Keratinocyte (primary cell): ENCODE measurements around the gene MALSU1. TPM values are rescaled to one million over a fixed set of nuclear protein-coding genes. Genes with fewer than 3 reads are reported as not detected.
A peak's percentile ranks its signal among the peaks of the same experiment; 100 is the strongest.

ENCODE experiments used
- DNase-seq: peaks from one replicate; pipeline ENCODE4 v3.0.0-alpha.2; 2011; ENCODE audit warnings: low read depth, missing footprints, low spot score
- FAIRE-seq: peaks from 2 replicates; lab custom pipeline; 2011; peaks lifted over from hg19 to GRCh38; lab: Jason Lieb, UNC
- H2AFZ ChIP-seq: 2 replicates; pipeline ENCODE4 v1.6.0; 2012; ENCODE audit warnings: low read length, control low read depth, inconsistent platforms; ENCODE audit not compliant: control insufficient read depth
- H3K27ac ChIP-seq: 2 replicates; pipeline ENCODE4 v1.5.1; 2011; ENCODE audit warnings: low read length; ENCODE audit not compliant: control insufficient read depth, insufficient read depth
- H3K27me3 ChIP-seq: 3 replicates; pipeline ENCODE4 v1.6.0; 2011; ENCODE audit warnings: low read length; ENCODE audit not compliant: control insufficient read depth, insufficient read depth; ENCODE audit errors: extremely low read depth
- H3K36me3 ChIP-seq, 2 experiments: 2 replicates in 1 of 2; 3 replicates in 1 of 2; pipeline ENCODE4 v1.5.1; 2011; ENCODE audit warnings: low read length in 2 of 2, mild to moderate bottlenecking in 1 of 2; ENCODE audit not compliant: control insufficient read depth in 2 of 2, insufficient read depth in 2 of 2; ENCODE audit errors: extremely low read depth in 1 of 2
- H3K4me1 ChIP-seq: 3 replicates; pipeline ENCODE4 v1.5.1; 2011; ENCODE audit warnings: low read length; ENCODE audit not compliant: control insufficient read depth, insufficient read depth; ENCODE audit errors: extremely low read depth
- H3K4me2 ChIP-seq: 3 replicates; pipeline ENCODE4 v1.6.0; 2011; ENCODE audit warnings: low read depth, low read length; ENCODE audit not compliant: control insufficient read depth, insufficient read depth; ENCODE audit errors: extremely low read depth
- H3K4me3 ChIP-seq, 3 experiments: fragments of 200-600 bp in 1 of 3; sonication (generic) in 1 of 3; 2 replicates in 2 of 3; 3 replicates in 1 of 3; pipeline ENCODE4 v1.5.1; 2011 to 2016; ENCODE audit warnings: low read length in 3 of 3, mild to moderate bottlenecking in 3 of 3, control low read depth in 2 of 3, inconsistent platforms in 1 of 3, low read depth in 1 of 3, mixed read lengths in 1 of 3, mixed run types in 1 of 3, moderate library complexity in 1 of 3; ENCODE audit not compliant: control insufficient read depth in 2 of 3, insufficient read depth in 2 of 3; ENCODE audit errors: extremely low read depth in 1 of 3
- H3K79me2 ChIP-seq: 2 replicates; pipeline ENCODE4 v1.6.0; 2012; ENCODE audit warnings: low read length; ENCODE audit not compliant: control insufficient read depth, insufficient read depth
- H3K9ac ChIP-seq: 3 replicates; pipeline ENCODE4 v1.6.0; 2011; ENCODE audit warnings: low read length; ENCODE audit not compliant: control insufficient read depth, insufficient read depth; ENCODE audit errors: extremely low read depth
- H3K9me1 ChIP-seq: 3 replicates; pipeline ENCODE4 v1.6.0; 2011; ENCODE audit warnings: low read length; ENCODE audit not compliant: control insufficient read depth, insufficient read depth; ENCODE audit errors: extremely low read depth
- H3K9me3 ChIP-seq: 2 replicates; pipeline ENCODE4 v1.5.1; 2012; ENCODE audit warnings: low read depth, low read length; ENCODE audit not compliant: control insufficient read depth
- H4K20me1 ChIP-seq: 3 replicates; pipeline ENCODE4 v1.6.0; 2011; ENCODE audit warnings: low read length; ENCODE audit not compliant: control insufficient read depth, insufficient read depth; ENCODE audit errors: extremely low read depth
- EZH2 ChIP-seq: IDR thresholded peaks from one replicate; pipeline ENCODE4 v1.6.1; 2012; ENCODE audit warnings: inconsistent platforms, mild to moderate bottlenecking, low read length, moderate library complexity
- dilution Hi-C: fragments of 300-500 bp; cut with MboI; formaldehyde crosslinking; loops from one replicate; pipeline ENCODE4 v1.7.0; 2020; ENCODE audit warnings: low sequenced_read_pairs; ENCODE audit not compliant: extremely low pct_ligation_motif_present
- polyA plus RNA-seq, 5 experiments: library from polyadenylated mRNA; depleted of rRNA in 3 of 5; stranded (reverse) in 3 of 5; stranded (forward) in 1 of 5; unstranded in 1 of 5; fragments of >200 nt; gene quantifications; 1 replicate in 1 of 5; 2 replicates in 3 of 5; 3 replicates in 1 of 5; pipeline versions ENCODE4 v1.2.1 to v1.2.3, GENCODE V29; 2011 to 2012; ENCODE audit warnings: missing spikeins in 2 of 5, low read depth in 1 of 5, low replicate concordance in 1 of 5
- TF ChIP-seq, protein P1 (sequence below), 3 experiments: IDR thresholded peaks in 1 of 3; conservative IDR thresholded peaks in 1 of 3; optimal IDR thresholded peaks in 1 of 3; 2 replicates in 2 of 3; 3 replicates in 1 of 3; pipeline versions ENCODE3 to v1.5.1; 2011; ENCODE audit warnings: low read length in 3 of 3, mild to moderate bottlenecking in 3 of 3, moderate library complexity in 2 of 3, control low read depth in 1 of 3, inconsistent platforms in 1 of 3; ENCODE audit not compliant: insufficient read depth in 2 of 3; ENCODE audit errors: extremely low read depth in 1 of 3

The MALSU1 gene
- polyA plus RNA-seq, 1 donor (not counting 4 experiments of a cell fraction or from before 2014, with no cell fraction given) = 67.8 TPM

DNA sequence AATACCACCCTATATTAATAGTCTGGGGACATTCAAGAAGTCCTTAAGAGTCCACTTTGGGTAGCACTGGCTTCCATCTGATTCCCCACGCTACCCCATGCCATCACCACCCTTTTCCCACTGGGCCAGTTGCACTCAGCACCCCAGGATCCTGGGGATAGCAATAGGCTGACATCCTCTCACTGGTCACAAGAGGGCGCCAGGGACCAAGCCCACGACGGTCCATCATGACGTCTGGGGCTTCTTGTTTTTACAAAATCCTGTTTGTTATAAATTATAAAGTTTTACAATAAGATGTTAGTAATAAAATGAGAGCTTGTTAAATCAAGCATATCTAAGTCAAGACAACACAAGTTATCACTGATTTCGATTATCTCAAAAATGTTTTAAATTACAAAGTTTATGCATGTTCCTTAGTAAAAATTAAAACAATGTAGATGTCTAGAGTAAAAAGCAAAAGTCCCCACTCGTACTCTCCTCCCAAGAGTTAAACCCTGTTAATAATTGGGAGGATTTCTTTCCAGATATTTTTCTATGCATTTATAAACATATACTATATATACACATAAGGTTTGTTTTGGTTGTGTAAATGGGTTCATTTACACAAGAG is 37.2 kb upstream of the MALSU1 start:
- no peak overlapping the region for H3K9ac ChIP-seq
- H3K27ac ChIP-seq = no peak overlapping the region
- DNase-seq (no peak), FAIRE-seq (no peak)
- H2AFZ ChIP-seq = no peak overlapping the region
- peaks cover 0 to 13% of the 10 kb centered on the region in 2 experiments for H3K36me3 ChIP-seq
- H3K27me3 ChIP-seq = no peaks in the 10 kb centered on the region
- dilution Hi-C loops = no loop called here
- no peak overlapping the region for H3K4me3 ChIP-seq
- no peaks in the 10 kb centered on the region for H3K79me2 ChIP-seq
- H4K20me1 ChIP-seq = no peaks in the 10 kb centered on the region
- H3K9me1 ChIP-seq = no peaks in the 10 kb centered on the region
- TF ChIP-seq, protein P1, sequence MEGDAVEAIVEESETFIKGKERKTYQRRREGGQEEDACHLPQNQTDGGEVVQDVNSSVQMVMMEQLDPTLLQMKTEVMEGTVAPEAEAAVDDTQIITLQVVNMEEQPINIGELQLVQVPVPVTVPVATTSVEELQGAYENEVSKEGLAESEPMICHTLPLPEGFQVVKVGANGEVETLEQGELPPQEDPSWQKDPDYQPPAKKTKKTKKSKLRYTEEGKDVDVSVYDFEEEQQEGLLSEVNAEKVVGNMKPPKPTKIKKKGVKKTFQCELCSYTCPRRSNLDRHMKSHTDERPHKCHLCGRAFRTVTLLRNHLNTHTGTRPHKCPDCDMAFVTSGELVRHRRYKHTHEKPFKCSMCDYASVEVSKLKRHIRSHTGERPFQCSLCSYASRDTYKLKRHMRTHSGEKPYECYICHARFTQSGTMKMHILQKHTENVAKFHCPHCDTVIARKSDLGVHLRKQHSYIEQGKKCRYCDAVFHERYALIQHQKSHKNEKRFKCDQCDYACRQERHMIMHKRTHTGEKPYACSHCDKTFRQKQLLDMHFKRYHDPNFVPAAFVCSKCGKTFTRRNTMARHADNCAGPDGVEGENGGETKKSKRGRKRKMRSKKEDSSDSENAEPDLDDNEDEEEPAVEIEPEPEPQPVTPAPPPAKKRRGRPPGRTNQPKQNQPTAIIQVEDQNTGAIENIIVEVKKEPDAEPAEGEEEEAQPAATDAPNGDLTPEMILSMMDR (optimal IDR thresholded peaks at IDR 0.05 in 1 of 3, IDR thresholded peaks at IDR 0.05 in 1 of 3, conservative IDR thresholded peaks at IDR 0.05 in 1 of 3; ENCODE audit: extremely low read depth in 1 of 3, insufficient read depth in 2 of 3, low read length in 3 of 3) = peak; percentile 76 to 90 (median 84)
- TF ChIP-seq EZH2 = no peak
- H3K4me2 ChIP-seq = no peak overlapping the region
- H3K4me1 ChIP-seq = no peaks in the 10 kb centered on the region
- H3K9me3 ChIP-seq = no peaks in the 10 kb centered on the region

DNA sequence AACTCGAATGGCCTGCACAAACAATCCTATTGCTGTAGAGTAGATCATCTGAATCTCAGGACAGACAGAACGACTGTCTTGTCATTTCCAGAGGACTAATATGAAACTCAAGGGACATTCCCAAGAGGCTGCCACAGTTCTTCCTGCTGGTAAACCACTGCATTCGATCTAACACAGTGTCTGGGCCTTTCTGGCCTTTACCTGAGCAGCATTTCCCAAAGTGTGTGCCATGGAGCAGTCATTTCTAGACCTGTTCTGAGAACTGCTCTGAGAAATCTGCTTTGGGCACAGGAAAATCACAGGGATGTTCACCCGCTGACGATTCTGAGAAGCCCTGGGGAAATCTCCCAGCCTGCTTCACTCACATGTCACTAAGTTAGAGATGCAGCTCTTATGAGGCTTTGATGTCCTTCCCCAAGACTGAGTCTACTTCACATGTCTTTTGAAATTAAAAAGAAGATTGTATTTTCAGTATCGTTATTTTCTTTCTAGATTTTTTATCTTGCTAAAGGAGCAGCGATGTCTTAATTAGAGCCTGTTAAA is 34.2 kb upstream of the MALSU1 start:
- Histone ChIP-seq H3K4me1 (no peaks in the 10 kb centered on the region), H3K27me3 (no peaks in the 10 kb centered on the region), H4K20me1 (no peaks in the 10 kb centered on the region), H2AFZ (no peak overlapping the region), H3K79me2 (no peaks in the 10 kb centered on the region), H3K9ac (no peak overlapping the region), H3K27ac (no peak overlapping the region), H3K9me1 (no peaks in the 10 kb centered on the region), H3K9me3 (no peaks in the 10 kb centered on the region), H3K4me3 (no peak overlapping the region), H3K36me3 (peaks cover 0 to 22% of the 10 kb centered on the region in 2 experiments), H3K4me2 (no peak overlapping the region)
- dilution Hi-C loops = no loop called here
- TF ChIP-seq EZH2 = no peak
- TF ChIP-seq, protein P1 (optimal IDR thresholded peaks at IDR 0.05 in 1 of 3, IDR thresholded peaks at IDR 0.05 in 1 of 3, conservative IDR thresholded peaks at IDR 0.05 in 1 of 3; ENCODE audit: extremely low read depth in 1 of 3, insufficient read depth in 2 of 3, low read length in 3 of 3) = no peak
- no peak for FAIRE-seq
- no peak for DNase-seq
